NCI-H128 (cell line): ENCODE results near the gene GTF2IRD1.
"Not testable (repeated sequence)": the region's sequence is repeated elsewhere in the genome, so short reads cannot be mapped to it uniquely, and the experiment has no call there.

Source experiments
- DNase-seq: peaks from one replicate; lab custom pipeline; 2025; ENCODE audit not compliant: unreplicated experiment; lab: John Stamatoyannopoulos, UW

GTF2IRD1 gene

GRCh38 chr7:74467876-74468275, 14.2 kb downstream of the GTF2IRD1 start:
- no peak for DNase-seq

GRCh38 chr7:74470504-74470903, 16.8 kb downstream of the GTF2IRD1 start:
- DNase-seq = no peak

- DNase-seq = no peak
Measured at GRCh38 chr7:74473116-74473515, 19.4 kb downstream of the GTF2IRD1 start.

GRCh38 chr7:74474271-74474865, 20.7 kb downstream of the GTF2IRD1 start:
- no peak for DNase-seq

- DNase-seq = no peak
Measured at GRCh38 chr7:74475243-74475986, 21.7 kb downstream of the GTF2IRD1 start.

- no peak for DNase-seq
Measured at GRCh38 chr7:74475987-74476350, 22.3 kb downstream of the GTF2IRD1 start.

- no peak for DNase-seq
Measured at GRCh38 chr7:74476626-74477025, 22.9 kb downstream of the GTF2IRD1 start.

- no peak for DNase-seq
Measured at GRCh38 chr7:74478671-74479065, 25.0 kb downstream of the GTF2IRD1 start.

- no peak for DNase-seq
Measured at GRCh38 chr7:74479066-74479781, 25.5 kb downstream of the GTF2IRD1 start.

GRCh38 chr7:74479961-74480829, 26.5 kb downstream of the GTF2IRD1 start:
- DNase-seq = peak; percentile 36

- DNase-seq = no peak
Measured at GRCh38 chr7:74480861-74481417, 27.2 kb downstream of the GTF2IRD1 start.

- no peak for DNase-seq
Measured at GRCh38 chr7:74481458-74482196, 27.9 kb downstream of the GTF2IRD1 start.

- DNase-seq = no peak
Measured at GRCh38 chr7:74482197-74482467, 28.4 kb downstream of the GTF2IRD1 start.

GRCh38 chr7:74482629-74483401, 29.1 kb downstream of the GTF2IRD1 start:
- DNase-seq = no peak

- DNase-seq = no peak
Measured at GRCh38 chr7:74483402-74484336, 30.0 kb downstream of the GTF2IRD1 start.

GRCh38 chr7:74485611-74486010, 31.9 kb downstream of the GTF2IRD1 start:
- DNase-seq = no peak

- DNase-seq = not testable (repeated sequence)
Measured at GRCh38 chr7:74488518-74489030, 34.9 kb downstream of the GTF2IRD1 start.
